GM19372 (cell line): ENCODE measurements around the gene RASL10A.
"Not testable (repeated sequence)": the region's sequence is repeated elsewhere in the genome, so short reads cannot be mapped to it uniquely, and the experiment has no call there.

Experiments used
- ATAC-seq: cut with Tn5 transposase; IDR thresholded peaks from one replicate; pipeline ENCODE4 v1.9.1; 2021; ENCODE audit warnings: mild to moderate bottlenecking, low read depth, moderate library complexity; ENCODE audit not compliant: unreplicated experiment

The RASL10A gene, protein sequence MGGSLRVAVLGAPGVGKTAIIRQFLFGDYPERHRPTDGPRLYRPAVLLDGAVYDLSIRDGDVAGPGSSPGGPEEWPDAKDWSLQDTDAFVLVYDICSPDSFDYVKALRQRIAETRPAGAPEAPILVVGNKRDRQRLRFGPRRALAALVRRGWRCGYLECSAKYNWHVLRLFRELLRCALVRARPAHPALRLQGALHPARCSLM

DNA sequence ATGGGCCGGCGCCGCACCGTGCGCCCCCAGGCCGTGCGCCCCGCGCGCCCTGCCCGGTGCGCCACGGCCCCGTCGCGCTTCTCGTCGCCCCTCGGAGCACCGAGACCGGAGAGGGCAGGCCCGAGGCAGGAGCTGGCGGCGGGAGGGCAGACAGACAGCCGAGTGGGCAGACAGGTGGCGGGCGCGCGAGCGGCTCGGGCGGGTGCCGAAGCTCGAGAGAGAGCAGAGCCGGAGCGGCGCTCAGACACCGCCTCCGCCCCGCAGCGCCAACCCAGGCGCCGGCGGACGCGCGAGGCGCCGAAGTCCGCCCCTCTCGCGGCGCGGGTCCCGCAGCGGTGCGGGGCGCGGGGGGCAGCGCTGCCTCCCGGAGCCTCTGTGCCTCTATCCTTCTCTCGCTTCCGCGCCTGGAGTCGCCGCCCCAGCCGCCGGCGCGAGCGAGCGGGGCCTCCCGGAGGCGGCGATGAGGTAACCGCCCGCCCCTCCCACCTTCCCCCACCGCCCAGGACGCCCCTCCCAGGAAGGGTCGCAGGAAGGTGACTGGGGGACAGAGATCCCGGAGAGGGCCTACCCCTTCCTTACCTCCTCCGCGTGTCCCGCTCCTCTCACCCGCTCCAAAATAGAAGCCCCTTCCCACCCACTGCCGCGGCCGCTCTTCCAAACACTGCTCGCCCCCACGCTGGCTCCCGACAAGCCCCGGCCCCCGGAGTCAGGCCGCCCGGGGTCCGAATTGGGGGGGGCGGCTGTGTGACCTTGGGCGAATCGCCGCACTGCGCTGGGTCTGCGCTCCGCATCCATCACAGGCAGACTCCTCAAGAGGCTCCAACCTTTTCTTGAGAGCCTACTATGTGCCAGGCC is at the start of gene RASL10A:
RASL10A (minus strand) TSS at position 412 of the 855 bp plus-strand sequence. CDS start 451 bp downstream, outside the sequence.
- ATAC-seq, result no peak

DNA sequence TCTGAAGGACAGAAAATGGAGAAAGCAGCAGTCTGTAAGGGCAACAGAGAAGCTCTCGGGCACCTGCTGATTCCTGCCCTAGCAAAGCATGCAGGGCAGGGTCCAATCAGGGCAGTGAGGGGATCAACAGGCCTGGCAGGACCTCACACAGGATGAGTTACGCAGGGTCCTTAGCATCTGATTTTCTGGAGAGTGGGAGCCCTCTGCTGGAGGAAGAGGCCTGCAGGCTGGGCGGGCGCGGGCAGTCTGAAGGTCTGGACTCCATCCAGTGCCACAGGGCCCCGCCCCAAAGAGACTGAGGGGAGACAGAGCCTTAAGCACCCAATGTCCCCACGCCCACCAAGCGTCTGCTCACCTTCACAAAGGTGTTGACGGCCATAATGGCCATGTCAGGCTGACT is 44.0 kb upstream of the RASL10A start:
- ATAC-seq, result no peak

GRCh38 chr22:29357193-29357890 is 41.8 kb upstream of the RASL10A start:
- not testable (repeated sequence) for ATAC-seq

DNA sequence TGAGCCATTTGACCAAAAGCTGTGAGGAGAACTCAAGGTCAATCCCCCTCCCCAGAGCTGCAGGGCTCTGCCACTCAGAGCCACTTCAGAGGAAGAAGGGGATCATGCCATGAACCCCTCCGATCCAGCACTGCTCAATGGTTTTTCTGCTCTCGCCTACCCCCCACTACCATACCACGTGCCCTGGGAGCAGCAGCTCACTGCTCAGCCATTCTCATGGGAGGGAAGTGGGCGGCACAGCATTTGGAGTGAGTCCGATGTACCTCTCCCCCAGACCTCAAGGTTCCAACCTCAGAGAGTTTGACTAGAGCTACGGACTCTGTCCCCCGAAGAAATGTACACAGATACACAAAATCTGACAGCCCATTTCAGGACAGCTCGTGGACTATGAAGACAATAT is 38.4 kb upstream of the RASL10A start:
- ATAC-seq, result no peak

DNA sequence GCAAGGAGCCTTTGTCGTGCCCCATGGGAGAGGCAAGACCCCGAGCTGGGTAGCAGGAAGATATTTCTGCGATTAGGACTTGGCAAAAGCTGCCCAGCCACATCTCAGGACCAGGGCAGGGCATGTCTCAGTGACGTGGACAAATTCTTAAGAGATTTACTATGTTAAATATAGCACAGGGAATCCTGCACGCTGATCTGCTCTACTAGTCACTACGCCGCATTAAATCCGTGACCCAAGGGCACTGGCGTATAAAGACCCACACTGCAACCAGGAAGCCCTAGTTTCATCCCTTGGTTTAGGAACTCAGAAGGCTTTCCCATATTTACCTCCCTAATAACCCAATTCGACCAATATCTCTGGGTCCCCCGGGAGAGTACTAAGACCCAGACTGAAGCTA is 37.8 kb upstream of the RASL10A start:
- no peak for ATAC-seq

GRCh38 chr22:29352778-29353177 is 37.3 kb upstream of the RASL10A start:
- ATAC-seq, result no peak

- ATAC-seq, result no peak
These were observed 36.4 kb upstream of the RASL10A start for GRCh38 chr22:29351891-29352290.

DNA sequence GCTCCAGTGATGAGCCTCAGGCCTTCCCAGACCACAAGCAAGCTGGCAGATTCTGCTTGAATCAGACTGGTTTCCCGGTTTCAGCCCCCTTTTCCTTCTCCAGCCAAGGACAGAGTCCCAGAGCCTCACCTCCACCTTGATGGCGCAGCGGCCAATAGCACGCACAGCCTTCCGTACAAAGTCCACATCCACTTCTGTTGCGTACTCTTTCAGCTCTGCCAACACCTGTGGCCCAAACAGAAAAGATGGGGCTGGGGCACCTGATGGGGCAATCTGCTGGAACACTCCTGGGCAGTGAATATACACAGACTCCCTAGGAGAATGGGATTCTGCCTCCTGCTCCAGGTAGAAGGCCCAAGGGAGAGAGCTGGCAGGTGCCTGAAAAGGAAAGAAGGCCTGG is 35.5 kb upstream of the RASL10A start:
- ATAC-seq, result no peak

DNA sequence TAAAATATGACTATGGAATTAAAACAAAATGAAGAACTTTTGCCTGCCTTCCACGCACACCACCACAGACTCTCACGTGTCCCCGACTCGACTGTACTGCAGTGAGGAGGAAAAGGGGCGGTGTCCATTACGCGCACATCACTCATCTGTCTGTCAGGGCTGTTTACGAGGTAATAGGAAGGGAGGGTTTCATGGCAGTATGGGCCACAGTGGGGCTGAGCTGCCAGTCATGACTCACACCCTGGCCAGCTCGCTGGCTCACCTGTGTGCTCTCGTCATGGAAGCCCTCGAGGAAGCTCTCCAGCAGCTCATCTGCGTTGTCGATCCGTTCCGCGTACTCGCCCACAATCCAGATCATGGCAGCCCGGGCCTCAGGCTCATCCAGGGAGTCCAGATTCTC is 33.5 kb upstream of the RASL10A start:
- no peak for ATAC-seq

- ATAC-seq, result no peak
These were observed 32.5 kb upstream of the RASL10A start for GRCh38 chr22:29348041-29348440.

DNA sequence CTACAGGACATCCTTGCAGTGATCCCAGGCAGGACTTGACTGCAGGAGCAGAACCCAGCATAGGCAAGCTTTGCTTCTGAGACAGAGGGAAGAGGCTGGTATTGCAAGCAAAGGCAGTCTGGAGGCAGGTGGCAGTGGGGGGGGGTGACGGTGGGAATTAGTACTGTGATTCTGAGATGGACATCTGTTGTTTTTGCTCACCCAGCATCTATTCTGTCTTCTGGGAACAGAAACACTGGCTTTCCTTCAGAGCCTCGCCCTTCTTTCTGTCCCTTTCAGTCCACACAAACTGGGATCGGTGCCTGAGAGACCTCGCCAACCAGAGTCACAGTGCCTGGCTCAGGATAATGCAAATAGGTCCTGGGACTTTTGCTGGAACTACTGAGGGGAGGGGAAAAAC is 31.2 kb upstream of the RASL10A start:
- no peak for ATAC-seq

GRCh38 chr22:29345932-29346331 is 30.4 kb upstream of the RASL10A start:
- ATAC-seq, result no peak

DNA sequence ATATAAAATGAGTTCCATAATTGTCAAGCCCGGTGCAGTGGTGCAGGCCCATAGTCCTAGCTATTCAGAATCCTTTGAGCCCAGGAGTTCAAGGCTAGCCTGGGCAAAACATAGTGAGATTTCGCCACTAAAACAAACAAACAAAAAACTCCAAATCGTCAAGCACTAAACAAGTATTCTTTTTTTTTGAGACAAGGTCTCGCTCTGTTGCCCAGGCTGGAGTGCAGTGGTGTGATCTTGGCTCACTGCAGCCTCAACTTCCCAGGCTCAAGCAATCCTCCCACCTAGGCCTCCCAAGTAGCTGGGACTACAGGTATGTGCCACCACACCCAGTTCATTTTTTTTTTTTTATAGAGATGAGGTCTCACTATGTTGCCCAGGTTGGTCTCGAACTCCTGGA is 29.4 kb upstream of the RASL10A start:
- ATAC-seq, result not testable (repeated sequence)

GRCh38 chr22:29344137-29344536 is 28.6 kb upstream of the RASL10A start:
- ATAC-seq, result no peak

DNA sequence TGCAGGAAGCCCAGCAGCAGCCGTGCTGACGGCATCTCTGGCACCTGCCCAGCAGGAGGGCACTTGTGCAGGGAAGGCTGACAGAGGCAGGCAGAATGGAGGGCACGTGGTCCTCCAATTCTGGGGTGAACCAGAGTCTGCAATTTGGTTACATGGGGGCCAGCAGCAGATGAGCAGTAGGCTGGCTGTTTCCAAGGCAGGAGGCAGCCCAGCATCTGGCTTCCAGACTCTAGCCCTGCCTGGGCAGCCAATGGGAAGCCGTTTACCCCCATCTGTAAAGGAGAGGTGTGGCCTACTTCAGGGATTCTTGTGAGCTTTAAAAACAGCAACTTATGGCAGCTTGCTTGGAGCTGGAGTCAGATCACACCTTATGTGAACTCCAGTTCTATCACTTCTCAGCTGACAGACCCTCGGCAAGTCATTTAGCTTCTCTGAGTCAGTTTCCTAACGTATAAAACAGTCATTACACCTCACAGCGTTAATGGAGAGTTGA is 27.9 kb upstream of the RASL10A start:
- ATAC-seq, result no peak

- ATAC-seq, result no peak
These were observed 27.2 kb upstream of the RASL10A start for GRCh38 chr22:29342577-29343312.

DNA sequence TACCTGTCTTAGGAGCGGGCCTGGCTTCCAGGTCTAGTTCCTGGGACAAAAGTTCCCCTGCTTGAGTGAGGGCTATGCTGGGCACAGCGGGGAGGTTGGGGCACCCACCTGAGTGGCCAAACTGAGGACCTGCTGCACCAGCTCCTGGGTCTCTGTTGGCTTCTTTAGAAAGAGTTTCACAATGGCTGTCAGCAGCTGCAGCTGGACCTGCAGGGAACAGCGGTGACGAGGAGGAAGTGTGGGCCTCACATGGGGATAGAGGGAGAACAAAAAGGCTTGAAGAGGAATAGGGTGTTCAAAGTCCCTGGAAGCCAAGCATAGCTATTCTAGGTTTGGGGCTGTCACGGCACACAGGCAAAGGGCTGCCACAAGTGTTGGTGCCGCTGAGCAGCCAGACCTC is 26.7 kb upstream of the RASL10A start:
- ATAC-seq, result no peak

DNA sequence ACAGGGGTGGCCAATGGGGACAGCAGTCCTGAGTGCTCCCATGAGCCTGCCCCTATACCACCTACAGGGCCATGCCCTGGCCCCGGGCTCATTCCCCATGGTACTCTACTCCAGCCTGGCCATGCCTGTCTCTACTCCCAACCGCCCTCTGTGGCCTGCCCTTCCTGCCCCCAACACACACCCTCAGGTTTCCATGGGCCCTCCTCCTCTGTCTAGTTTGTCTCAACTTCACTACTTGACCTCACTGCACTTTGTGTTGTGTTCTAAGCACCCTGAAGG is 26.3 kb upstream of the RASL10A start:
- ATAC-seq, result no peak

GRCh38 chr22:29341056-29341848 is 25.8 kb upstream of the RASL10A start:
- no peak for ATAC-seq

DNA sequence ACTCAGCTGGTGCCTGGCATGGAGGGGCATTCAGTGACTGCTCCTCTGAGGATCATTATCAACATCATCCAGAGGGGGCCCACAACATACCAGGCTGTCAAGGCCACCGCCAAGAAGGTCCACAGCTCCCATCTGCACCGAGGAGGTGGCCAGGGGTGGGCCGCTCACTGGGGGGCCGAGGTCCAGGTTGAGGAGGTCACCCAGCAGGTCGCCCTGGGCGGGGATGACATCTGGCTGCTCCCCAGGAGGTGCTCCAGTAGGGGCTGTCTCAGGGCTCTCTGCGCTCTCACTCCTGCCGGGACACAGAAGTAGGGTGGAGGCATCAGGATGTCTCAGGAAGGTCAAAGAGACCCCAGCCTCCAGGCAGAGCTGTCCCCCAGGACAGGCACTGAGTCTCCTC is 25.1 kb upstream of the RASL10A start:
- ATAC-seq, result no peak
